AG08395 (cell line): ENCODE measurements around the gene ATP6V1B1.

Experiments
- DNase-seq: peaks from one replicate; pipeline ENCODE4 v3.0.0; 2012; ENCODE audit warnings: mixed read lengths, low spot score

Gene ATP6V1B1

GRCh38 chr2:70966681-70967080, 31.0 kb downstream of the ATP6V1B1 start:
- DNase-seq: no peak

- DNase-seq: no peak
These were observed 31.5 kb downstream of the ATP6V1B1 start for GRCh38 chr2:70967189-70967588.

- DNase-seq: no peak
These were observed 38.9 kb downstream of the ATP6V1B1 start for GRCh38 chr2:70974592-70974991.

- no peak for DNase-seq
These were observed 39.5 kb downstream of the ATP6V1B1 start for GRCh38 chr2:70975237-70975636.

- DNase-seq: peak; percentile 60
These were observed 42.0 kb downstream of the ATP6V1B1 start for GRCh38 chr2:70977605-70978205.

GRCh38 chr2:70978341-70979179, 42.9 kb downstream of the ATP6V1B1 start, which contains the start of gene ANKRD53:
TSS of gene ANKRD53 (plus strand) at chr2:70978630. CDS start at chr2:70978646, 16 bp downstream.
- DNase-seq: peak; percentile 58

- no peak for DNase-seq
These were observed 43.4 kb downstream of the ATP6V1B1 start for GRCh38 chr2:70979180-70979488.

- no peak for DNase-seq
These were observed 43.9 kb downstream of the ATP6V1B1 start for GRCh38 chr2:70979626-70980025.

- no peak for DNase-seq
These were observed 45.7 kb downstream of the ATP6V1B1 start for GRCh38 chr2:70981421-70981820.

- no peak for DNase-seq
These were observed 46.4 kb downstream of the ATP6V1B1 start for GRCh38 chr2:70981866-70982810.

GRCh38 chr2:70982971-70983370, 47.3 kb downstream of the ATP6V1B1 start:
- no peak for DNase-seq

GRCh38 chr2:70983506-70984227, 48.0 kb downstream of the ATP6V1B1 start:
- no peak for DNase-seq

GRCh38 chr2:70984228-70984575, 48.5 kb downstream of the ATP6V1B1 start:
- DNase-seq: no peak

- DNase-seq: peak; percentile 66
These were observed 49.0 kb downstream of the ATP6V1B1 start for GRCh38 chr2:70984576-70985282.

GRCh38 chr2:70985283-70985688, 49.6 kb downstream of the ATP6V1B1 start:
- no peak for DNase-seq

- DNase-seq: no peak
These were observed 50.3 kb downstream of the ATP6V1B1 start for GRCh38 chr2:70985956-70986355.

- DNase-seq: no peak
These were observed 50.9 kb downstream of the ATP6V1B1 start for GRCh38 chr2:70986499-70987189.

GRCh38 chr2:70987386-70987785, 51.7 kb downstream of the ATP6V1B1 start:
- no peak for DNase-seq

GRCh38 chr2:70988151-70988550, 52.5 kb downstream of the ATP6V1B1 start:
- no peak for DNase-seq
